ENCODE data around the gene MRPL51. TPM values are rescaled to one million over a fixed set of nuclear protein-coding genes. Genes with fewer than 3 reads are reported as not detected.

Gene MRPL51
- total and polyA plus RNA-seq, 2 of the 8 experiments (the other 6 are each of a cell fraction or from before 2014, with no cell fraction given) = 119 to 331 TPM

GRCh38 chr12:6442836-6443235 is 50.2 kb downstream of the MRPL51 start:
- no peaks in the 10 kb centered on the region for H3K4me1 ChIP-seq (replicated peaks in 1 of 4; ENCODE audit: control insufficient read depth in 3 of 4, insufficient read depth in 4 of 4, low read length in 3 of 4)
- no peaks in the 10 kb centered on the region for H3K79me2 ChIP-seq (ENCODE audit: control insufficient read depth in 1 of 2, insufficient read depth in 2 of 2, low read length in 2 of 2)
- no peak for TF ChIP-seq POU5F1 (IDR thresholded peaks at IDR 0.05; ENCODE audit: low read depth, low read length)
- no peak for TF ChIP-seq SIRT6 (IDR thresholded peaks at IDR 0.05; ENCODE audit: low read length)
- TF ChIP-seq SAP30 (IDR thresholded peaks at IDR 0.05; ENCODE audit: insufficient read depth, insufficient replicate concordance, low read length) = no peak
- TF ChIP-seq CEBPB (IDR thresholded peaks at IDR 0.05; ENCODE audit: low read depth, low read length) = no peak
- TF ChIP-seq YY1 (IDR thresholded peaks at IDR 0.05; ENCODE audit: low read depth, low read length) = no peak
- no peak for TF ChIP-seq ATF2 (IDR thresholded peaks at IDR 0.05; ENCODE audit: low read length)
- no peak for TF ChIP-seq NANOG (IDR thresholded peaks at IDR 0.05; ENCODE audit: insufficient read depth, low read depth, low read length, poor library complexity, severe bottlenecking)
- no peak for TF ChIP-seq ASH2L (IDR thresholded peaks at IDR 0.05; ENCODE audit: low read length)
- TF ChIP-seq SUZ12 (IDR thresholded peaks at IDR 0.05; ENCODE audit: low read length) = no peak
- no peaks in the 10 kb centered on the region for H3K27me3 ChIP-seq (replicated peaks in 1 of 4; ENCODE audit: control insufficient read depth in 3 of 4, extremely low read depth in 1 of 4, insufficient read depth in 3 of 4, low read length in 3 of 4)
- H4K91ac ChIP-seq (replicated peaks; ENCODE audit: insufficient read length, low read length) = no peak overlapping the region
- no peak overlapping the region for H3K9ac ChIP-seq (replicated peaks in 1 of 4; ENCODE audit: extremely low read depth in 1 of 4, low read depth in 3 of 4, low read length in 3 of 4)
- WGBS, 2 experiments (ENCODE audit: extremely low coverage in 1 of 2, insufficient coverage in 1 of 2, insufficient read length in 1 of 2, insufficient replicate concordance in 2 of 2, low coverage in 1 of 2, low lambda C conversion rate in 2 of 2, missing lambda C conversion rate in 1 of 2) = 80% methylated on average over 8 of the region's 9 CpGs; no CpG with 5 or more reads in 1 of the 2 experiments
- H2BK12ac ChIP-seq (ENCODE audit: low read depth, low read length) = no peak overlapping the region
- H2BK5ac ChIP-seq (ENCODE audit: low read depth, low read length) = 0 out of 2 replicates have a peak overlapping the region, but pooled peaks have one; percentile 21
- no peaks in the 10 kb centered on the region for H3K9me3 ChIP-seq (ENCODE audit: insufficient read depth in 2 of 2, low read depth in 1 of 2, low read length in 1 of 2)
- H3K23me2 ChIP-seq (ENCODE audit: low read depth, low read length) = no peaks in the 10 kb centered on the region
- no peak overlapping the region for H4K8ac ChIP-seq (ENCODE audit: extremely low read depth, insufficient read depth, low read length)
- no peak overlapping the region for H3K14ac ChIP-seq (ENCODE audit: insufficient read length)
- no peak overlapping the region for H2BK15ac ChIP-seq (ENCODE audit: low read length)
- DNase-seq (ENCODE audit: low read depth in 1 of 2, low spot score in 2 of 2) (no peak), FAIRE-seq (no peak)
- H3K79me1 ChIP-seq (ENCODE audit: low read depth, low read length) = no peaks in the 10 kb centered on the region
- H3K4me3 ChIP-seq (ENCODE audit: extremely low read depth in 1 of 4, insufficient read depth in 2 of 4, low read depth in 3 of 4, low read length in 4 of 4) = no peak overlapping the region
- H2BK20ac ChIP-seq (ENCODE audit: low read length) = no peak overlapping the region
- no peaks in the 10 kb centered on the region for H4K20me1 ChIP-seq (replicated peaks in 1 of 2; ENCODE audit: control insufficient read depth in 1 of 2, insufficient read depth in 2 of 2, low read length in 2 of 2)
- no peaks in the 10 kb centered on the region for H3K36me3 ChIP-seq (ENCODE audit: control insufficient read depth in 2 of 4, insufficient read depth in 4 of 4, low read length in 3 of 4)
- no peak overlapping the region for H2AK5ac ChIP-seq (ENCODE audit: low read depth, low read length)
- H3K4me2 ChIP-seq (ENCODE audit: insufficient read depth in 1 of 2, low read depth in 2 of 2, low read length in 2 of 2) = no peak overlapping the region
- no peak overlapping the region for H3K56ac ChIP-seq (replicated peaks; ENCODE audit: insufficient read length, low read depth, low read length)
- ChIA-PET CTCF (ENCODE audit: partially characterized antibody) (interaction anchor here (0.6 to 5.1 kb wide), 7 partner anchors 9 to 117 kb away, joined by 3 to 42 read pairs (median 11); no protein-coding TSS in a partner anchor), POLR2A (ENCODE audit: partially characterized antibody) (interaction anchor here (0.7 to 4.2 kb wide), 8 partner anchors 8 to 99 kb away, joined by 3 to 22 read pairs (median 5); partner anchors contain the start of genes GAPDH and TAPBPL)
- no peak overlapping the region for H3K27ac ChIP-seq (ENCODE audit: low read depth, low read length)
- no peak overlapping the region for H2AFZ ChIP-seq (ENCODE audit: low read length)
- no peak overlapping the region for H2BK120ac ChIP-seq (replicated peaks; ENCODE audit: low read depth, low read length)
- H3K23ac ChIP-seq (ENCODE audit: insufficient read length) = no peak overlapping the region
- H3K4ac ChIP-seq (replicated peaks; ENCODE audit: insufficient read length, low read depth, low read length) = no peak overlapping the region
- no peak overlapping the region for H3K18ac ChIP-seq (ENCODE audit: extremely low read depth, low read length)
- H4K5ac ChIP-seq (ENCODE audit: insufficient read length, low read depth, low read length) = no peak overlapping the region

Measured in H1 (cell line).